ENCODE results near the gene GPRIN1. TPM values are rescaled to one million over a fixed set of nuclear protein-coding genes. Genes with fewer than 3 reads are reported as not detected.

Gene GPRIN1
- polyA plus RNA-seq, 1 experiment: 4.0 TPM

DNA sequence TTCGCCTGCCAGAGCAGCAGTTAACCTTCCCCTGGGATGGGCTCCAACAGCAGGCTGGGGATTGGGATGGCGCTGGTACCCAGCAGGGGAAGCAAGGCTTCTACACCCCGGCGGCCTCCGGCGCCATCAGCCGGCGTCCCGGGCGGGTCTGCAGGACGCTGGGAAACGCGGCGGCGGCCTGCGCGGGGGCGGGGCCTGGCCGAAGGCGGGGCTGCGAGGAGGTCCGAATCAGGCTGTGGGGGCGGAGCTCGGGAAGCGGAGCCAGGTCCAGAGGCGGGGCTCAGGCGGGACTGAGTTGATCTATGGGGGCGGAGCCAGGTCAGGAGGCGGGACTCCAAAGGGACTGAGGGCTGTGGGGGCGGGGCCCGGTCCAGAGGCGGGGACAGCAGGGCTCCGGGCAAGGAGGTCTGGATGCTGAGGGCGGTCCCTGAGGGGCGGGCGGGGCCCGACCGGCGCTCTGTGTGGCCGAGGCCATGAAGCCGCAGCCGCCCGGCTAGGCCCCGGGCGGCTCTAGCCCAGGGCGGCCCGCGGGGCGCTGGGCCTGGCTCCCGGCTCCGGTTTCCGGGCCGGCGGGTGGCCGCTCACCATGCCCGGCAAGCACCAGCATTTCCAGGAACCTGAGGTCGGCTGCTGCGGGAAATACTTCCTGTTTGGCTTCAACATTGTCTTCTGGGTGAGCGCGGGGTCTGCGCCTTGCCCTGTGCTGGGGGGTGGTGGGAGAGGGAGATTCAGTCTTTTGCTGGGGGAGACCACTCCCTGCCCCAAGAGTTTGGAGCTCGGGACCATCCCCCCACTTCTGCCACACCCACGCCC lies 37.3 kb upstream of the GPRIN1 start, which contains the start of gene TSPAN17:
TSS of gene TSPAN17 (plus strand) at position 455 of the 813 bp plus-strand sequence. CDS start at position 587, 132 bp downstream.
- H3K9me3 ChIP-seq (ENCODE audit: control insufficient read depth, insufficient read depth, low read length): no peaks in the 10 kb centered on the region; the same call in 1 of the 2 replicates
- TF ChIP-seq, protein P1, sequence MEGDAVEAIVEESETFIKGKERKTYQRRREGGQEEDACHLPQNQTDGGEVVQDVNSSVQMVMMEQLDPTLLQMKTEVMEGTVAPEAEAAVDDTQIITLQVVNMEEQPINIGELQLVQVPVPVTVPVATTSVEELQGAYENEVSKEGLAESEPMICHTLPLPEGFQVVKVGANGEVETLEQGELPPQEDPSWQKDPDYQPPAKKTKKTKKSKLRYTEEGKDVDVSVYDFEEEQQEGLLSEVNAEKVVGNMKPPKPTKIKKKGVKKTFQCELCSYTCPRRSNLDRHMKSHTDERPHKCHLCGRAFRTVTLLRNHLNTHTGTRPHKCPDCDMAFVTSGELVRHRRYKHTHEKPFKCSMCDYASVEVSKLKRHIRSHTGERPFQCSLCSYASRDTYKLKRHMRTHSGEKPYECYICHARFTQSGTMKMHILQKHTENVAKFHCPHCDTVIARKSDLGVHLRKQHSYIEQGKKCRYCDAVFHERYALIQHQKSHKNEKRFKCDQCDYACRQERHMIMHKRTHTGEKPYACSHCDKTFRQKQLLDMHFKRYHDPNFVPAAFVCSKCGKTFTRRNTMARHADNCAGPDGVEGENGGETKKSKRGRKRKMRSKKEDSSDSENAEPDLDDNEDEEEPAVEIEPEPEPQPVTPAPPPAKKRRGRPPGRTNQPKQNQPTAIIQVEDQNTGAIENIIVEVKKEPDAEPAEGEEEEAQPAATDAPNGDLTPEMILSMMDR (IDR thresholded peaks at IDR 0.05; ENCODE audit: low read depth, low read length): peak; percentile 38
- H3K27me3 ChIP-seq (ENCODE audit: control insufficient read depth, insufficient read depth, low read length): no peaks in the 10 kb centered on the region
- DNase-seq (ENCODE audit: low read depth, low spot score): peak; percentile 96
- CTCF ChIA-PET: interaction anchor here (0.6 to 7.2 kb wide), 12 partner anchors 11 to 918 kb away, joined by 3 to 112 read pairs (median 4); partner anchors contain the start of genes EIF4E1B and SNCB
- peak within 1 kb of the TSS; percentile 31 for H3K27ac ChIP-seq (ENCODE audit: low read depth, low read length)
- peak within 1 kb of the TSS; percentile 86 for H3K4me3 ChIP-seq (ENCODE audit: low read depth, low read length)
- POLR2A ChIA-PET: interaction anchor here (0.6 to 2.0 kb wide), 8 partner anchors 11 to 724 kb away, joined by 3 to 9 read pairs (median 4); partner anchors contain the start of genes EIF4E1B and SNCB

DNA sequence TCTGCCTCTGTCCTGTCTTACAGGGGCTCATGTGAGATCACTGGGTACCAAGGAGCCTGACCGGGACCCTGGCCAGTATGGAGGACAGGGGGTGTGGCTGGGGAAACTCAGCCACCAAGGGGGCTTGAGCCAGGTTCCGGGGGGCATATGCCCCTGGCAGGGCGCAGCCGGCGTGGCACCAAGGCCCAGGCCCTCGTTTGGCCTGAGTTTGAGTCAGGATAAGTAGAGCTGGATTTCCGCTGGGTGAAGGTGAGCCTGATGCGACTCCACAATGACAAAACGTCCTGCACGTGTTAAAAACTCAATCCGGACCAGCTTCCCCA lies 36.7 kb upstream of the GPRIN1 start:
- H3K27ac ChIP-seq (ENCODE audit: low read depth, low read length): peak overlapping the region; percentile 31
- no peak for DNase-seq (ENCODE audit: low read depth, low spot score)
- no peaks in the 10 kb centered on the region; the same call in 1 of the 2 replicates for H3K9me3 ChIP-seq (ENCODE audit: control insufficient read depth, insufficient read depth, low read length)
- peak overlapping the region; percentile 50 for H3K4me3 ChIP-seq (ENCODE audit: low read depth, low read length)
- ChIA-PET POLR2A (interaction anchor here (0.8 to 2.0 kb wide), 6 partner anchors 11 to 257 kb away, joined by 3 to 9 read pairs (median 5); partner anchors contain the start of genes EIF4E1B and SNCB), CTCF (interaction anchor here (0.8 to 7.2 kb wide), 9 partner anchors 11 to 917 kb away, joined by 3 to 112 read pairs (median 5); no protein-coding TSS in a partner anchor)
- no peaks in the 10 kb centered on the region for H3K27me3 ChIP-seq (ENCODE audit: control insufficient read depth, insufficient read depth, low read length)
- TF ChIP-seq, protein P1 (IDR thresholded peaks at IDR 0.05; ENCODE audit: low read depth, low read length): no peak

DNA sequence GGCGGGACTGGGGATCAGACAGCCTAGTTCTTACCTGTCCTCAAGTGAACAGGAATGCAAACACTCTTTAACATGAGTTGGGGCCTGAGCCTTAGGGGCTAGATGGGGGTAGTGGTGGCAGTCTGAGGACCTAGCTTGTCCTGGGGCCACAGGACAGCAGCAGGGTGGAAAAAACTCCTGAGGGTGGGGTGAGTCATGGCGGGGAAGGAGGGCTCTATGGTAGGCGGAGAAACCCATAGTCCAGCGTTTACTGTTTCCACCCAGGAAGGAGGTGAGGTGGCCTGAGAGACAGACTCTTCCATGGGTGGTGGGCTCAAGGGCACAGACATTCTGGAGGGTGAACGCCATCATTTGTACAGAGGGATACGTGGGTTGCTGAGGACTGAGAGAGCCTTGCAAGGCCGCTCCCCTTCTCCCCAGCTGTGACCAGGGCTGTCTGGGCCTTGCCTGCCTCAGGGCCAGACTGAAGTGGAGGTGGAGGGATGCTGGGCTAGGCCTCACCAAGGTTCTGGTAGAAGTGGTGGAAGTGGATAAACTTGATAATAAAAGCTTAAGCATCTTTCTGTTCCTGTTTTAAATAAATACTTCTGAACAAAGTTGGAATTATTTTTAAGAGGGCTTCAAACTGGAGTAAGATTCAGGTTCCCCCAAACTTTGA lies 36.2 kb upstream of the GPRIN1 start:
- Histone ChIP-seq H3K27ac (ENCODE audit: low read depth, low read length) (peak overlapping the region; percentile 31), H3K4me3 (ENCODE audit: low read depth, low read length) (no peak overlapping the region), H3K9me3 (ENCODE audit: control insufficient read depth, insufficient read depth, low read length) (no peaks in the 10 kb centered on the region; the same call in 1 of the 2 replicates), H3K27me3 (ENCODE audit: control insufficient read depth, insufficient read depth, low read length) (no peaks in the 10 kb centered on the region)
- POLR2A ChIA-PET: interaction anchor here (0.9 to 1.3 kb wide), 3 partner anchors 16 to 257 kb away, joined by 3 to 9 read pairs (median 4); partner anchors contain the start of genes EIF4E1B and SNCB
- CTCF ChIA-PET: interaction anchor here (0.6 to 7.2 kb wide), 8 partner anchors 12 to 917 kb away, joined by 3 to 112 read pairs (median 6); no protein-coding TSS in a partner anchor
- no peak for DNase-seq (ENCODE audit: low read depth, low spot score)
- TF ChIP-seq, protein P1 (IDR thresholded peaks at IDR 0.05; ENCODE audit: low read depth, low read length): no peak

DNA sequence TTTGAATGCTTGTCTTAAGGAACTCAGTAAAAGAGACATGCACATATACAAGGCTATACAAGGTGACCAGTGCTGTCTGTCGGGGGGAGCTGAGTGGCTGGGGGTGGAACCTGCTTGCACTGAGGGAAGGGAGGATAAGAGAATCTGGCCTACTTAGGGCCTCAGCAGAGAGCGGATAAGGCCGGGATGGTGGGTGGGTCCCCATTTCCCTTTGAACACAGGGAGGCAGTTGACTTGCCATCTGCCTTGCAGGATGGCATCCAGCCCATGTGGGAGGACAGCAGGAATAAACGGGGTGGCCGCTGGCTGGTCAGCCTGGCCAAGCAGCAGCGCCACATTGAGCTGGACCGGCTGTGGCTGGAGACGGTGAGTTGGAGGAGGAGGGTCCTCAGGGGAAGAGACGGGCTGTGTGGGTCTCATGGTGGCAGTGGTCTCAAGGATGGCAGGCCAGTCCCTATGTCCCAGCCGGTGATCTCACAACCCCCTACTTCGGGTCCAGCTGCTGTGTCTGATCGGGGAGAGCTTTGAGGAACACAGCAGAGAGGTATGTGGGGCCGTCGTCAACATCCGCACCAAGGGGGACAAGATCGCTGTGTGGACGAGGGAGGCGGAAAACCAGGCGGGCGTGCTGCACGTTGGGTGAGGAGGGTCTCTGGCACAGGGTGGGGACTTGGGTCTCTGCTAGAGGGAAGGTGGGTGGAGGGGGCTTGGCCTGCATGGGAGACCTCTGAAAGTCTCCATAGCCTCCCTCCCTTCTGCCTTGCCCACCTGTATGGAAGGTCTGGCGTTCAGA lies 35.1 kb upstream of the GPRIN1 start:
- no peaks in the 10 kb centered on the region; the same call in 1 of the 2 replicates for H3K9me3 ChIP-seq (ENCODE audit: control insufficient read depth, insufficient read depth, low read length)
- TF ChIP-seq, protein P1 (IDR thresholded peaks at IDR 0.05; ENCODE audit: low read depth, low read length): no peak
- H3K27me3 ChIP-seq (ENCODE audit: control insufficient read depth, insufficient read depth, low read length): peaks cover 4% of the 10 kb centered on the region
- CTCF ChIA-PET: interaction anchor here (1.5 to 2.1 kb wide), 2 partner anchors 16 to 23 kb away, joined by 5 to 6 read pairs; no protein-coding TSS in a partner anchor
- POLR2A ChIA-PET: no interaction called here
- H3K27ac ChIP-seq (ENCODE audit: low read depth, low read length): no peak overlapping the region
- H3K4me3 ChIP-seq (ENCODE audit: low read depth, low read length): no peak overlapping the region
- no peak for DNase-seq (ENCODE audit: low read depth, low spot score)

All from AG04450 (cell line).